Epithelial cell of proximal tubule (primary cell): ENCODE data around the gene VWA1. TPM values are rescaled to one million over a fixed set of nuclear protein-coding genes. Genes with fewer than 3 reads are reported as not detected.

ENCODE experiments used
- DNase-seq: peaks from one replicate; pipeline ENCODE4 v3.0.0-alpha.2; 2011; ENCODE audit warnings: low read depth
- H3K4me3 ChIP-seq: 2 replicates; pipeline ENCODE4 v1.5.1; 2011; ENCODE audit warnings: low read depth, mild to moderate bottlenecking, low read length
- total RNA-seq: library from RNA; depleted of rRNA; stranded (reverse); fragments of >200 nt; gene quantifications from 2 replicates; pipeline ENCODE4 v1.2.3, GENCODE V29; 2015
- TF ChIP-seq, protein P1 (sequence below): conservative IDR thresholded peaks from 2 replicates; pipeline ENCODE4 v1.5.1; 2012; ENCODE audit warnings: low read depth, mild to moderate bottlenecking, low read length

The VWA1 gene
- total RNA-seq, 1 donor from 2014 or later: 56.3 TPM

DNA sequence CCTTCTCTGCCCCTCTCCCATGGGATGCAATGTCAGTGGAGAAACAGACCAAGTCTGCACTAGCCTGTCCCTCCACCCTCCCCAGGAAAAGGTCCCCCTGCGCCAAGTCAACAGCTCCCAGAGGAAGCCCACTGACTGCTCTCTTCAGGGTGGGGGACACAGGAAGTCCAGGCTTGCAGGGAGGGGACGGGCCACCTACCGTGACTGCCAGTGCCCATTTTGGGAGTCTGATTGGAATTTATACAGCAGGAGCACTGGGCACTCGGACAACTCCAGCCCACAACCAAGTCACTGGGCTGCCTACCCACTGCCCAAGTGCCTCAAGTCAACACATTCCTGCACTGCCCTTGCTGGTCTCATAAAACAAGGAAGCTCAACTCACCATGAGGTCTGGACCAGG lies 42.5 kb upstream of the VWA1 start:
- TF ChIP-seq, protein P1, sequence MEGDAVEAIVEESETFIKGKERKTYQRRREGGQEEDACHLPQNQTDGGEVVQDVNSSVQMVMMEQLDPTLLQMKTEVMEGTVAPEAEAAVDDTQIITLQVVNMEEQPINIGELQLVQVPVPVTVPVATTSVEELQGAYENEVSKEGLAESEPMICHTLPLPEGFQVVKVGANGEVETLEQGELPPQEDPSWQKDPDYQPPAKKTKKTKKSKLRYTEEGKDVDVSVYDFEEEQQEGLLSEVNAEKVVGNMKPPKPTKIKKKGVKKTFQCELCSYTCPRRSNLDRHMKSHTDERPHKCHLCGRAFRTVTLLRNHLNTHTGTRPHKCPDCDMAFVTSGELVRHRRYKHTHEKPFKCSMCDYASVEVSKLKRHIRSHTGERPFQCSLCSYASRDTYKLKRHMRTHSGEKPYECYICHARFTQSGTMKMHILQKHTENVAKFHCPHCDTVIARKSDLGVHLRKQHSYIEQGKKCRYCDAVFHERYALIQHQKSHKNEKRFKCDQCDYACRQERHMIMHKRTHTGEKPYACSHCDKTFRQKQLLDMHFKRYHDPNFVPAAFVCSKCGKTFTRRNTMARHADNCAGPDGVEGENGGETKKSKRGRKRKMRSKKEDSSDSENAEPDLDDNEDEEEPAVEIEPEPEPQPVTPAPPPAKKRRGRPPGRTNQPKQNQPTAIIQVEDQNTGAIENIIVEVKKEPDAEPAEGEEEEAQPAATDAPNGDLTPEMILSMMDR: no peak
- no peak for DNase-seq
- H3K4me3 ChIP-seq: no peak overlapping the region

DNA sequence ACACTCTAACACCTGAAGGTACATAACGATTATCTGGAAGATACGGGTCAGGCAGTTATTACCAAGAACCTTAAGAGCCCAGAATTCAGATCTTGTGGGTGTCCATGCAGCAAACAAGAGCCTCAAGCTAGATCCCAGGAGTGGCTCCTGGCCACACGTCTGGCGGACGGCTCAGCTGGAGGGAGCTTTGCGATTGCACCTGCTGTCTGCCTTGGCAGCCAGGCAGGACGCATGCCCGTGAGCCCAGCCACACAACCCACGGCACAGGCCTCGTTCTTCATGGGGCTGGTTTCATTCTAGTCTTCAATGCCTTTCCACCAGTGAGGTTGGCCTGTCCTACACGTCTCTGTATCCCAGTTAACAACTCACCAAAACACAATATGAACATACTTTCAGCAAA lies 42.1 kb upstream of the VWA1 start:
- H3K4me3 ChIP-seq: no peak overlapping the region
- no peak for DNase-seq
- TF ChIP-seq, protein P1: no peak

DNA sequence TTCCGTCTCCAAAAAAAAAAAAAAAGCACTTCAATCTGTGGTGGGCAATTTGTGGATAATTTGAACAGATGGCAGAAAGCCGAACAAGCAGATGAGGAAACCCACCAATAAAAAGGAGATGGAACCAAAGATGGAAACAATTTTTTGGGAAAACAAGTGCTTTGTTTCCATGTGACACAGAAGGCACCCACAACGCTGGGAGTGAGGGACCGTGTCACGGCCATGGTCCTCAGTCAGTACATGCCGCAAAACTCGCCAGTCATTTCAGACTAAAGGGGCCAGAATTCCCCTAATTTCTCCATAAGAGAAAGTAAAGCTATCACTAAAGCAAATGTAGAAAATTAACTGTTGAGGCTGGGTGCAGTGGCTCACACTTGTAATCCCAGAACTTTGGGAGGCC lies 41.4 kb upstream of the VWA1 start:
- TF ChIP-seq, protein P1: no peak
- no peak overlapping the region for H3K4me3 ChIP-seq
- no peak for DNase-seq

DNA sequence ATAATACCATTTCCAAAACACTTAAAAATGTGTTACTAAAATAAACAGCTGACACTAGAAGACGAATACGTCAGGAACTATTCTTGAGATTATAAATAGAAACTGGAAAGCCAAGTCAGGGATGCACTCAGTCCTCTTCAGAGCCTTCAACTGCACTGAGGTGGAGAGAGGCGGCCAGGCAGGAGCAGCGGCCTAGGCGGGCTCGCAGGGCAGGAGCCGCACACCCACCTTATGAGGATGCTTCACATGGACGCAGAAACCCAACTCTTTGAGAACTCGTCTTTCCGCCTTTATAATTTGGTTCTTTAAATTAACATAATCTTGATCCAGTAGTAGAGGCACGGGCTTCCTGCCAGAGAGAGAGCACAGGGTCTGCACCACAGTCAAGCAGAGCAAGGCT lies 40.3 kb upstream of the VWA1 start:
- TF ChIP-seq, protein P1: no peak
- no peak for DNase-seq
- no peak overlapping the region for H3K4me3 ChIP-seq

DNA sequence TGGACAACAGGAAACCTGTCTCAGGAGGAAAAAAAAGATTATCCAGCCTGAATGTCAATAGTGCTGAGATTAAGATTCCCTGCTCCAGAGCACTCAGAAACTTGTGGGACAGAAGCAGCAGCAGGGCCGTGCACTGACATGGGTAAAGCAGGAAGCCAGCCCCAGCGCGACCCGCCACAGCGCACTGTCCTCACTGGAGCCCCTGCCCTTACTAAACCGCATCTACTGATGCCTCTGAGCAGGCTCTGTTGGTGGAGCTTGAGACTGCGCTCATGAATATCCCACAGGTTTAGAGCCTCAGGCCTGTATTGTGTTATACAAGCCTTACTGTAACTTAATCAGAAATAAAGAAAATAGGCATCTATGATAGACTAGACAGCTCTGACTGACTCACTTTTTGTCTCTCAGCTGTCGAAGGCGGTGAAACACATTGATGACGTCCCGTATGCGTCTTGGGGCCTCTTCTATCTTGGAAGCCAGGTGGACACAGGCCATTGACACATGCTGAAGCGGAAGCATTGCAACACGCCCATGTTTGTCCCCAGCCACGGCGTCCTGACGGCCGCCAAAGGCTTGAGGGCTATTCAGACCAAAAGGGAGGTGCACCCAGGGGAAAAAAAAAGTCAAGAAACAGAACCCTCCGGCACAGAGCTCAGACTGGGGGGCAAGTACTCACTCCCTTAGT lies 37.5 kb upstream of the VWA1 start:
- DNase-seq: no peak
- peak overlapping the region; percentile 85 for H3K4me3 ChIP-seq
- TF ChIP-seq, protein P1: no peak

DNA sequence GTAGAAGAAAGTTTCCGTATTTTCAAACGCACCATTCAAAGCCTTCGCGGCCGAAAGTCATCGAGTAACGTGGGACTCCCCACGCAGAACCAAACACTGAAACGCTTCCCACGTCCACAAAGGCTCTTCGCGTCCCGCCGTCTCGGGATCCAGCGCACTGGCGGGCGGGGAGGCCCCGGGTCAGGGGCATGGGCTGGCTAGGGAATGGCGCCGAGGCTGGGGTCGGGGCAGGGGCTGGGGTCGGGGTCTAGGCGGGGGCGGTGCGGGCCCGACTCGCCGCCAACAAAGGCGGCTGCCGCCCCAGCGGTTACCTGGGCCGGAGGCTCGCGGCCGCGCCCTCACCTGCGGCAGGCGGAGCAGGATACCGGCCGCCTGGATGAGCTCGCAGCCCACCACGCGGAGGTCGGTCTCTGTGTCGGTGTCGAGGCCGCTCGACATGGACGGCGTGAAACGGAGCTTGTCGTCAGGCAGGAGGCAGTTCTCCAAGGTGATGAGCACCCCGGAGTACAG lies 36.8 kb upstream of the VWA1 start:
- DNase-seq: no peak
- TF ChIP-seq, protein P1: no peak
- H3K4me3 ChIP-seq: peak overlapping the region; percentile 85
